HepG2 (cell line): ENCODE data around the gene MYOZ1. TPM values are rescaled to one million over a fixed set of nuclear protein-coding genes. Genes with fewer than 3 reads are reported as not detected.

ENCODE experiments used
- ATAC-seq: fragments of 200-7000 bp; cut with Tn5 transposase; 3 replicates; pipeline ENCODE4 v1.9.1; 2020; ENCODE audit warnings: mild to moderate bottlenecking, moderate library complexity
- BruUV-seq: library from RNA; stranded (reverse); fragments of 400-500 nt; replicated peaks from 2 replicates; lab custom pipeline; 2021; lab: Mats Ljungman, UMichigan
- CTCF ChIA-PET: fragments of 300-600 bp; formaldehyde crosslinking; extraction: SDS; loops from one replicate; lab custom pipeline; 2021; ENCODE audit warnings: low total read pairs, inconsistent platforms, low intra/inter-chr PET ratio; lab: Yijun Ruan, JAX
- POLR2A ChIA-PET: fragments of 350-600 bp; sonication (Branson Sonifier 250); formaldehyde crosslinking; loops from one replicate; lab custom pipeline; 2020; ENCODE audit warnings: antibody characterized with exemption, inconsistent platforms; lab: Yijun Ruan, JAX
- DNase-seq: peaks from one replicate; pipeline ENCODE4 v3.0.0-alpha.2; 2015; ENCODE audit warnings: low spot score
- FAIRE-seq: peaks from 3 replicates; lab custom pipeline; 2011; peaks lifted over from hg19 to GRCh38; lab: Jason Lieb, UNC
- H2AFZ ChIP-seq: one replicate; pipeline ENCODE4 v1.6.1; 2011; ENCODE audit warnings: low read length, inconsistent platforms
- H3K27ac ChIP-seq: fragments of 300-600 bp; 3 replicates; pipeline ENCODE4 v1.8.0; 2011; ENCODE audit warnings: mixed run types, mild to moderate bottlenecking, mixed read lengths, low read length, inconsistent platforms; ENCODE audit not compliant: insufficient read depth; ENCODE audit errors: extremely low read length
- H3K27me3 ChIP-seq, 2 experiments: fragments of 200-600 bp in 1 of 2; 2 replicates in 1 of 2; 3 replicates in 1 of 2; pipeline versions ENCODE4 v1.6.0 to v1.8.0; 2011; ENCODE audit warnings: low read length in 2 of 2, mild to moderate bottlenecking in 2 of 2, moderate library complexity in 2 of 2, inconsistent platforms in 1 of 2; ENCODE audit not compliant: insufficient read depth in 2 of 2, control insufficient read depth in 1 of 2
- H3K36me3 ChIP-seq, 2 experiments: fragments of 200-600 bp in 1 of 2; replicated peaks in 1 of 2; 2 replicates in 1 of 2; 3 replicates in 1 of 2; pipeline versions ENCODE4 v1.5.1 to v1.8.0; 2011; ENCODE audit warnings: low read length in 2 of 2, inconsistent platforms in 1 of 2; ENCODE audit not compliant: insufficient read depth in 2 of 2, control insufficient read depth in 1 of 2
- H3K4me1 ChIP-seq: 2 replicates; pipeline ENCODE4 v1.5.1; 2012; ENCODE audit warnings: low read length, inconsistent platforms; ENCODE audit not compliant: insufficient read depth
- H3K4me2 ChIP-seq: 2 replicates; pipeline ENCODE4 v1.6.0; 2011; ENCODE audit warnings: low read depth, low read length, inconsistent platforms
- H3K4me3 ChIP-seq, 3 experiments: fragments of 200-600 bp in 1 of 3; sonication (generic), shearing (Covaris generic) in 1 of 3; replicated peaks in 1 of 3; 2 replicates each; pipeline ENCODE4 v1.5.1; 2011 to 2016; ENCODE audit warnings: low read length in 3 of 3, inconsistent platforms in 2 of 3, low read depth in 2 of 3, mild to moderate bottlenecking in 2 of 3, control low read depth in 1 of 3, mixed read lengths in 1 of 3; ENCODE audit not compliant: insufficient read depth in 1 of 3
- H3K79me2 ChIP-seq: one replicate; pipeline ENCODE4 v1.6.1; 2011; ENCODE audit warnings: low read length, inconsistent platforms; ENCODE audit not compliant: insufficient read depth
- H3K9ac ChIP-seq: 2 replicates; pipeline ENCODE4 v1.6.0; 2011; ENCODE audit warnings: mild to moderate bottlenecking, low read depth, low read length, inconsistent platforms; ENCODE audit not compliant: insufficient read depth
- H3K9me3 ChIP-seq: 2 replicates; pipeline ENCODE4 v1.5.1; 2012; ENCODE audit warnings: mild to moderate bottlenecking, low read length
- H4K20me1 ChIP-seq: 2 replicates; pipeline ENCODE4 v1.6.0; 2011; ENCODE audit warnings: inconsistent platforms, mild to moderate bottlenecking, low read length, moderate library complexity; ENCODE audit not compliant: insufficient read depth
- AGO2 ChIP-seq: fragments of 200-400 bp; formaldehyde crosslinking; optimal IDR thresholded peaks from 2 replicates; pipeline ENCODE3; 2017; ENCODE audit warnings: mild to moderate bottlenecking, low read depth, low read length, moderate library complexity
- CCAR2 ChIP-seq: fragments of 200-400 bp; formaldehyde crosslinking; optimal IDR thresholded peaks from 2 replicates; pipeline ENCODE3; 2018; ENCODE audit warnings: low read depth, mild to moderate bottlenecking, low read length, moderate library complexity
- CENPX ChIP-seq: sonication (generic); formaldehyde crosslinking; IDR thresholded peaks from 2 replicates; pipeline ENCODE4 v1.9.0; 2021; ENCODE audit warnings: mild to moderate bottlenecking, missing genetic modification reagents, moderate library complexity
- EEA1 ChIP-seq: sonication (generic); formaldehyde crosslinking; IDR thresholded peaks from 2 replicates; pipeline ENCODE4 v1.5.1; 2020; ENCODE audit warnings: mild to moderate bottlenecking, missing genetic modification reagents, borderline replicate concordance
- ERF ChIP-seq: IDR thresholded peaks from 2 replicates; pipeline ENCODE4 v1.6.1; 2018; ENCODE audit warnings: missing biosample characterization, missing genetic modification reagents
- ESRRA ChIP-seq: sonication (generic); formaldehyde crosslinking; IDR thresholded peaks from 2 replicates; pipeline ENCODE4 v1.5.1; 2020; ENCODE audit warnings: mild to moderate bottlenecking, low read depth, missing genetic modification reagents
- HNF4A ChIP-seq: sonication (generic); formaldehyde crosslinking; IDR thresholded peaks from 2 replicates; pipeline ENCODE4 v1.4.0; 2020; ENCODE audit warnings: missing genetic modification reagents
- PCBP1 ChIP-seq: fragments of 200-400 bp; formaldehyde crosslinking; IDR thresholded peaks from 2 replicates; pipeline ENCODE4 v1.6.1; 2017; ENCODE audit warnings: mild to moderate bottlenecking, low read depth, low read length, borderline replicate concordance
- SRSF9 ChIP-seq: fragments of 200-400 bp; formaldehyde crosslinking; IDR thresholded peaks from 2 replicates; pipeline ENCODE4 v1.6.1; 2018; ENCODE audit warnings: borderline replicate concordance, mild to moderate bottlenecking, low read depth, low read length; ENCODE audit not compliant: insufficient read depth, poor library complexity, severe bottlenecking
- ZFX ChIP-seq: sonication (generic); formaldehyde crosslinking; IDR thresholded peaks from 2 replicates; pipeline ENCODE4 v1.4.0; 2020; ENCODE audit warnings: mild to moderate bottlenecking, low read depth, missing genetic modification reagents, moderate library complexity
- ZNF136 ChIP-seq: sonication (generic); formaldehyde crosslinking; IDR thresholded peaks from 2 replicates; pipeline ENCODE4 v1.8.1; 2022; ENCODE audit warnings: low read depth, mild to moderate bottlenecking, moderate library complexity, missing genetic modification reagents
- ZNF142 ChIP-seq: sonication (generic); formaldehyde crosslinking; IDR thresholded peaks from 2 replicates; pipeline ENCODE4 v1.4.0; 2020; ENCODE audit warnings: missing genetic modification reagents
- ZNF234 ChIP-seq: sonication (generic); formaldehyde crosslinking; conservative IDR thresholded peaks from 2 replicates; pipeline ENCODE4 v1.5.1; 2020; ENCODE audit warnings: mild to moderate bottlenecking, missing genetic modification reagents
- ZNF343 ChIP-seq: sonication (generic); formaldehyde crosslinking; IDR thresholded peaks from 2 replicates; pipeline ENCODE4 v1.4.0; 2020; ENCODE audit warnings: mild to moderate bottlenecking, missing genetic modification reagents
- ZNF367 ChIP-seq: sonication (generic); formaldehyde crosslinking; IDR thresholded peaks from 2 replicates; pipeline ENCODE4 v1.4.0; 2020; ENCODE audit warnings: missing genetic modification reagents, borderline replicate concordance
- ZNF557 ChIP-seq: sonication (generic); formaldehyde crosslinking; IDR thresholded peaks from 2 replicates; pipeline ENCODE4 v1.4.0; 2020; ENCODE audit warnings: missing genetic modification reagents
- ZNF768 ChIP-seq: sonication (generic); formaldehyde crosslinking; IDR thresholded peaks from 2 replicates; pipeline ENCODE4 v1.4.0; 2020; ENCODE audit warnings: missing genetic modification reagents
- WGBS: methylation state at CpG from one replicate; pipeline ENCODE4 v1.1.6; 2017; ENCODE audit warnings: low lambda C conversion rate; 5-methylcytosine and 5-hydroxymethylcytosine counted together
- in situ Hi-C: cut with HindIII; loops from 2 replicates; pipeline ENCODE4 v1.10.0; 2017; ENCODE audit warnings: low pct_unique_long_range_greater_than_20kb; ENCODE audit not compliant: extremely low pct_ligation_motif_present
- intact Hi-C: fragments of 100-400 bp; cut with micrococcal nuclease; formaldehyde crosslinking; loops from one replicate; pipeline ENCODE4 v1.10.0; 2022; ENCODE audit not compliant: unreplicated experiment
- polyA plus RNA-seq, 8 experiments: library from polyadenylated mRNA; depleted of rRNA in 3 of 8; stranded (reverse) in 7 of 8; unstranded in 1 of 8; fragments of >200 nt; fragmentation: Illumina TruSeq in 4 of 8; extraction: Trizol in 4 of 8; gene quantifications; 2 replicates each; pipeline versions ENCODE4 v1.2.1 to v1.2.3, GENCODE V29; 2011 to 2016; ENCODE audit warnings: low read depth in 4 of 8, missing spikeins in 1 of 8, mixed read lengths in 1 of 8; ENCODE audit not compliant: insufficient read depth in 1 of 8
- total RNA-seq, 5 experiments: library from RNA; depleted of rRNA; stranded (reverse); fragments of >200 nt; fragmentation: Illumina TruSeq; extraction: Trizol; gene quantifications; 2 replicates each; pipeline ENCODE4 v1.2.3, GENCODE V29; 2016; ENCODE audit warnings: low read depth in 1 of 5

The MYOZ1 gene
- total and polyA plus RNA-seq, 2 of the 13 experiments (the other 11 are each of a cell fraction or from before 2014, with no cell fraction given), result not detected

DNA sequence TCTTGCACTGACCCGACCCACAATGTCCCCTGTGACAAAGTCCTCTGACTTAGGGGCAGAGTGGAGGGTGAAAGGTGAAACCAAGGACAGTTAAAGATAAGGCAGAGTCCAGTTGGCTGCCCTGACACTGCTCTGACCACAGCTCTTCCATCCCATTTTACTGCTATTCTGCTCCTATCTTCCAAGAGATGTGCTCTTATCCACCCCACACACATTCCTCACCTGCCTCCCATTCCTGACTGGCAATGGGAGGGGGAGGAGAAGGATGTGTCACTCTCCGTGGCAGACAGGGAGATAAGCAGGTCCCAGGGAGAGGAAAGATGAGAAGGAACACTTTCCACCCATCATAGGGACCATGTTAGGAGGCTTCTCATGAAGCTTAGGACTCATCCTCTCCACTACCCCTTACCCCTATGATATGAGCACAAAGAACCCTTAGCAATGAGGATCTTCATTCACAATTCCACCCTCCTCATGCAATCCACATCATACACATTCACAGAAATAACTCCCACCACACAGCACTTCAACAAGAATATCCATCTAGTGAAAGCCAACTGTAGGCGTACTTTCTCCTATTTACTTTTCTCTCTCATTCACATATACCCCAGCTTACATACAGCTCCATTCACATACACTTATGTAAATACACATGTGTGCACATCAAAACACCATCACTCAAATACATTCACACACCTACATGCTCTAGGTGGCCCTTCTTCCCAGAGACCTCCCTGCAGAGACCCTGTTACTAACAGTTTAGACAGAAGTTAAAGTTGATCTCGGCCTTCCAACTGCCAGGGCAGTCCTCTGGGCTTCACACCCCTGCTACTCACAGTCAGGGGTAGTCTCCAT lies 7.9 kb upstream of the MYOZ1 start:
- ATAC-seq, result peak; percentile 17
- in situ Hi-C loops (loop anchor here (25.0 kb wide), 1 partner anchor 387 kb away; the partner anchor contains the start of gene MRPS16), intact Hi-C loops (no loop called here)
- H3K9me3 ChIP-seq, result no peaks in the 10 kb centered on the region
- FAIRE-seq, result no peak
- no peaks in the 10 kb centered on the region for H3K36me3 ChIP-seq
- H3K27ac ChIP-seq, result no peak overlapping the region
- H3K4me2 ChIP-seq, result no peak overlapping the region
- POLR2A ChIA-PET, result no interaction called here
- H3K79me2 ChIP-seq, result no peaks in the 10 kb centered on the region
- CTCF ChIA-PET, result no interaction called here
- H3K4me1 ChIP-seq, result peaks cover 27% of the 10 kb centered on the region
- TF ChIP-seq CENPX (no peak), CCAR2 (no peak), ZNF234 (no peak), EEA1 (CRISPR knock-in tag) (no peak), ZNF343 (CRISPR knock-in tag) (no peak), ZNF768 (CRISPR knock-in tag) (no peak), AGO2 (no peak), ZFX (no peak), ESRRA (peak; percentile 86), SRSF9 (no peak), PCBP1 (no peak), ZNF557 (CRISPR knock-in tag) (no peak), ERF (CRISPR knock-in tag) (no peak), ZNF367 (CRISPR knock-in tag) (no peak), HNF4A (CRISPR knock-in tag) (peak; percentile 7; the same call in 1 of the 2 replicates), ZNF142 (CRISPR knock-in tag) (no peak), ZNF136 (CRISPR knock-in tag) (no peak)
- no peak overlapping the region for H3K9ac ChIP-seq
- no peak overlapping the region for H2AFZ ChIP-seq
- WGBS, result 10% methylated on average over 4 of the region's 4 CpGs
- no TSS peak for BruUV-seq
- peaks cover 3 to 4% of the 10 kb centered on the region in 2 experiments; a peak in 1 of 5 replicates for H3K27me3 ChIP-seq
- no peak overlapping the region for H3K4me3 ChIP-seq
- DNase-seq, result peak; percentile 41
- no peaks in the 10 kb centered on the region for H4K20me1 ChIP-seq
